ENCODE data around the gene HBG2.

Gene HBG2

GRCh38 chr11:5282628-5283027 is 28.0 kb upstream of the HBG2 start:
- Histone ChIP-seq H3K27me3 (ENCODE audit: insufficient read depth, low read length, poor library complexity, severe bottlenecking) (no peaks in the 10 kb centered on the region), H3F3A (ENCODE audit: low read depth) (no peaks in the 10 kb centered on the region), H3K9ac (ENCODE audit: low read depth, low read length, poor library complexity, severe bottlenecking) (no peak overlapping the region), H2AFZ (ENCODE audit: low read length) (no peak overlapping the region), H3K36me3 (ENCODE audit: insufficient read depth, low read length) (no peaks in the 10 kb centered on the region), H3K4me3 (ENCODE audit: low read length, poor library complexity, severe bottlenecking) (no peak overlapping the region), H3K79me2 (ENCODE audit: insufficient read depth, low read length) (no peaks in the 10 kb centered on the region), H3K9me3 (ENCODE audit: insufficient read depth, low read depth, low read length) (no peaks in the 10 kb centered on the region), H3K4me1 (ENCODE audit: insufficient read depth, low read length, poor library complexity, severe bottlenecking) (no peaks in the 10 kb centered on the region), H4K20me1 (ENCODE audit: insufficient read depth, low read length, poor library complexity, severe bottlenecking) (no peaks in the 10 kb centered on the region), H3K4me2 (ENCODE audit: low read depth, low read length, poor library complexity, severe bottlenecking) (no peak overlapping the region), H3K9me2 (replicated peaks; ENCODE audit: low read depth, low read length) (no peaks in the 10 kb centered on the region)
- TF ChIP-seq, protein P1, sequence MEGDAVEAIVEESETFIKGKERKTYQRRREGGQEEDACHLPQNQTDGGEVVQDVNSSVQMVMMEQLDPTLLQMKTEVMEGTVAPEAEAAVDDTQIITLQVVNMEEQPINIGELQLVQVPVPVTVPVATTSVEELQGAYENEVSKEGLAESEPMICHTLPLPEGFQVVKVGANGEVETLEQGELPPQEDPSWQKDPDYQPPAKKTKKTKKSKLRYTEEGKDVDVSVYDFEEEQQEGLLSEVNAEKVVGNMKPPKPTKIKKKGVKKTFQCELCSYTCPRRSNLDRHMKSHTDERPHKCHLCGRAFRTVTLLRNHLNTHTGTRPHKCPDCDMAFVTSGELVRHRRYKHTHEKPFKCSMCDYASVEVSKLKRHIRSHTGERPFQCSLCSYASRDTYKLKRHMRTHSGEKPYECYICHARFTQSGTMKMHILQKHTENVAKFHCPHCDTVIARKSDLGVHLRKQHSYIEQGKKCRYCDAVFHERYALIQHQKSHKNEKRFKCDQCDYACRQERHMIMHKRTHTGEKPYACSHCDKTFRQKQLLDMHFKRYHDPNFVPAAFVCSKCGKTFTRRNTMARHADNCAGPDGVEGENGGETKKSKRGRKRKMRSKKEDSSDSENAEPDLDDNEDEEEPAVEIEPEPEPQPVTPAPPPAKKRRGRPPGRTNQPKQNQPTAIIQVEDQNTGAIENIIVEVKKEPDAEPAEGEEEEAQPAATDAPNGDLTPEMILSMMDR (conservative IDR thresholded peaks at IDR 0.05; ENCODE audit: low read length) = no peak
- no peak for TF ChIP-seq EZH2phosphoT487 (IDR thresholded peaks at IDR 0.05; ENCODE audit: borderline replicate concordance)

- H2AFZ ChIP-seq (ENCODE audit: low read length) = no peak overlapping the region
- H3K4me2 ChIP-seq (ENCODE audit: low read depth, low read length, poor library complexity, severe bottlenecking) = no peak overlapping the region
- H3K79me2 ChIP-seq (ENCODE audit: insufficient read depth, low read length) = no peaks in the 10 kb centered on the region
Observed at GRCh38 chr11:5281596-5281995, 27.0 kb upstream of the HBG2 start.

DNA sequence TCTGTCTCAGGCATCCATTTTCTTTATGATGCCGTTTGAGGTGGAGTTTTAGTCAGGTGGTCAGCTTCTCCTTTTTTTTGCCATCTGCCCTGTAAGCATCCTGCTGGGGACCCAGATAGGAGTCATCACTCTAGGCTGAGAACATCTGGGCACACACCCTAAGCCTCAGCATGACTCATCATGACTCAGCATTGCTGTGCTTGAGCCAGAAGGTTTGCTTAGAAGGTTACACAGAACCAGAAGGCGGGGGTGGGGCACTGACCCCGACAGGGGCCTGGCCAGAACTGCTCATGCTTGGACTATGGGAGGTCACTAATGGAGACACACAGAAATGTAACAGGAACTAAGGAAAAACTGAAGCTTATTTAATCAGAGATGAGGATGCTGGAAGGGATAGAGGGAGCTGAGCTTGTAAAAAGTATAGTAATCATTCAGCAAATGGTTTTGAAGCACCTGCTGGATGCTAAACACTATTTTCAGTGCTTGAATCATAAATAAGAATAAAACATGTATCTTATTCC is 26.1 kb upstream of the HBG2 start:
- Histone ChIP-seq H3K9me3 (ENCODE audit: insufficient read depth, low read depth, low read length) (no peaks in the 10 kb centered on the region), H3K79me2 (ENCODE audit: insufficient read depth, low read length) (no peaks in the 10 kb centered on the region), H3K4me2 (ENCODE audit: low read depth, low read length, poor library complexity, severe bottlenecking) (no peak overlapping the region), H3F3A (ENCODE audit: low read depth) (no peaks in the 10 kb centered on the region), H3K4me1 (ENCODE audit: insufficient read depth, low read length, poor library complexity, severe bottlenecking) (no peaks in the 10 kb centered on the region), H3K9me2 (replicated peaks; ENCODE audit: low read depth, low read length) (no peaks in the 10 kb centered on the region), H3K36me3 (ENCODE audit: insufficient read depth, low read length) (no peaks in the 10 kb centered on the region), H3K9ac (ENCODE audit: low read depth, low read length, poor library complexity, severe bottlenecking) (no peak overlapping the region), H4K20me1 (ENCODE audit: insufficient read depth, low read length, poor library complexity, severe bottlenecking) (no peaks in the 10 kb centered on the region), H3K4me3 (ENCODE audit: low read length, poor library complexity, severe bottlenecking) (no peak overlapping the region), H3K27me3 (ENCODE audit: insufficient read depth, low read length, poor library complexity, severe bottlenecking) (no peaks in the 10 kb centered on the region), H2AFZ (ENCODE audit: low read length) (no peak overlapping the region)
- no peak for TF ChIP-seq EZH2phosphoT487 (IDR thresholded peaks at IDR 0.05; ENCODE audit: borderline replicate concordance)

More at GRCh38 chr11:5281596-5281995, 27.0 kb upstream of the HBG2 start:
- Histone ChIP-seq H3K4me3 (ENCODE audit: low read length, poor library complexity, severe bottlenecking) (no peak overlapping the region), H3K27me3 (ENCODE audit: insufficient read depth, low read length, poor library complexity, severe bottlenecking) (no peaks in the 10 kb centered on the region), H3K9ac (ENCODE audit: low read depth, low read length, poor library complexity, severe bottlenecking) (no peak overlapping the region), H4K20me1 (ENCODE audit: insufficient read depth, low read length, poor library complexity, severe bottlenecking) (no peaks in the 10 kb centered on the region), H3K4me1 (ENCODE audit: insufficient read depth, low read length, poor library complexity, severe bottlenecking) (no peaks in the 10 kb centered on the region), H3K36me3 (ENCODE audit: insufficient read depth, low read length) (no peaks in the 10 kb centered on the region), H3F3A (ENCODE audit: low read depth) (no peaks in the 10 kb centered on the region), H3K9me3 (ENCODE audit: insufficient read depth, low read depth, low read length) (no peaks in the 10 kb centered on the region), H3K9me2 (replicated peaks; ENCODE audit: low read depth, low read length) (no peaks in the 10 kb centered on the region)
- TF ChIP-seq, protein P1 (conservative IDR thresholded peaks at IDR 0.05; ENCODE audit: low read length) = no peak
- no peak for TF ChIP-seq EZH2phosphoT487 (IDR thresholded peaks at IDR 0.05; ENCODE audit: borderline replicate concordance)

GRCh38 chr11:5279471-5280090 is 25.0 kb upstream of the HBG2 start:
- H4K20me1 ChIP-seq (ENCODE audit: insufficient read depth, low read length, poor library complexity, severe bottlenecking) = no peaks in the 10 kb centered on the region
- H3F3A ChIP-seq (ENCODE audit: low read depth) = no peaks in the 10 kb centered on the region
- H3K9ac ChIP-seq (ENCODE audit: low read depth, low read length, poor library complexity, severe bottlenecking) = no peak overlapping the region
- no peaks in the 10 kb centered on the region for H3K4me1 ChIP-seq (ENCODE audit: insufficient read depth, low read length, poor library complexity, severe bottlenecking)
- H2AFZ ChIP-seq (ENCODE audit: low read length) = no peak overlapping the region
- TF ChIP-seq, protein P1 (conservative IDR thresholded peaks at IDR 0.05; ENCODE audit: low read length) = no peak
- TF ChIP-seq EZH2phosphoT487 (IDR thresholded peaks at IDR 0.05; ENCODE audit: borderline replicate concordance) = no peak
- no peaks in the 10 kb centered on the region for H3K79me2 ChIP-seq (ENCODE audit: insufficient read depth, low read length)
- H3K9me3 ChIP-seq (ENCODE audit: insufficient read depth, low read depth, low read length) = no peaks in the 10 kb centered on the region
- no peaks in the 10 kb centered on the region for H3K27me3 ChIP-seq (ENCODE audit: insufficient read depth, low read length, poor library complexity, severe bottlenecking)
- no peaks in the 10 kb centered on the region for H3K9me2 ChIP-seq (replicated peaks; ENCODE audit: low read depth, low read length)
- no peak overlapping the region for H3K4me3 ChIP-seq (ENCODE audit: low read length, poor library complexity, severe bottlenecking)
- no peaks in the 10 kb centered on the region for H3K36me3 ChIP-seq (ENCODE audit: insufficient read depth, low read length)
- no peak overlapping the region for H3K4me2 ChIP-seq (ENCODE audit: low read depth, low read length, poor library complexity, severe bottlenecking)

Measured in Loucy (cell line).